ENCODE data around the gene RIBC1.
"Not testable (repeated sequence)": the region's sequence is repeated elsewhere in the genome, so short reads cannot be mapped to it uniquely, and the experiment has no call there.

The RIBC1 gene

GRCh38 chrX:53395605-53396298, 26.9 kb upstream of the RIBC1 start:
- Histone ChIP-seq H3K4me1 (no peaks in the 10 kb centered on the region), H3K27me3 (peaks cover 81% of the 10 kb centered on the region), H3K36me3 (peaks cover 84% of the 10 kb centered on the region), H3K4me3 (no peak overlapping the region), H4K20me1 (peaks cover 24% of the 10 kb centered on the region; the same call in 1 of the 2 replicates), H3K27ac (no peak overlapping the region), H3K9me3 (no peaks in the 10 kb centered on the region), H3K4me2 (no peak overlapping the region), H3K9ac (no peak overlapping the region)
- TF ChIP-seq Cebpa-rat (IDR thresholded peaks at IDR 0.05) = no peak

- H3K9ac ChIP-seq = no peak overlapping the region
- H3K4me3 ChIP-seq = no peak overlapping the region
- H3K27ac ChIP-seq = no peak overlapping the region
- peaks cover 85% of the 10 kb centered on the region for H3K36me3 ChIP-seq
- H3K27me3 ChIP-seq = peaks cover 83% of the 10 kb centered on the region
- H3K4me2 ChIP-seq = no peak overlapping the region
- TF ChIP-seq Cebpa-rat (IDR thresholded peaks at IDR 0.05) = no peak
- no peaks in the 10 kb centered on the region for H3K9me3 ChIP-seq
- no peaks in the 10 kb centered on the region for H3K4me1 ChIP-seq
- peaks cover 19% of the 10 kb centered on the region; the same call in 1 of the 2 replicates for H4K20me1 ChIP-seq
These were observed 24.5 kb upstream of the RIBC1 start for GRCh38 chrX:53398216-53398615.

- H3K4me1 ChIP-seq = no peaks in the 10 kb centered on the region
- no peak overlapping the region for H3K4me3 ChIP-seq
- H3K9me3 ChIP-seq = no peaks in the 10 kb centered on the region
- H3K36me3 ChIP-seq = peaks cover 94% of the 10 kb centered on the region
- TF ChIP-seq Cebpa-rat (IDR thresholded peaks at IDR 0.05) = no peak
- no peak overlapping the region for H3K27ac ChIP-seq
- peaks cover 26% of the 10 kb centered on the region; the same call in 1 of the 2 replicates for H4K20me1 ChIP-seq
- H3K4me2 ChIP-seq = no peak overlapping the region
- H3K27me3 ChIP-seq = peaks cover 94% of the 10 kb centered on the region
- no peak overlapping the region for H3K9ac ChIP-seq
These were observed 19.1 kb upstream of the RIBC1 start for GRCh38 chrX:53403535-53403934.

GRCh38 chrX:53412446-53412845, 10.2 kb upstream of the RIBC1 start:
- Histone ChIP-seq H3K4me2 (no peak overlapping the region), H4K20me1 (peaks cover 75% of the 10 kb centered on the region), H3K4me1 (no peaks in the 10 kb centered on the region), H3K9ac (no peak overlapping the region), H3K27ac (no peak overlapping the region), H3K36me3 (peaks cover 76% of the 10 kb centered on the region), H3K4me3 (no peak overlapping the region), H3K27me3 (peaks cover 87% of the 10 kb centered on the region), H3K9me3 (no peaks in the 10 kb centered on the region)
- TF ChIP-seq Cebpa-rat (IDR thresholded peaks at IDR 0.05) = no peak

GRCh38 chrX:53420351-53420750, 2.3 kb upstream of the RIBC1 start:
- Histone ChIP-seq H3K4me2 (peak overlapping the region; percentile 82), H4K20me1 (peaks cover 66% of the 10 kb centered on the region), H3K4me1 (peaks cover 17% of the 10 kb centered on the region), H3K27me3 (peaks cover 40% of the 10 kb centered on the region)
- not testable (repeated sequence) for H3K27ac ChIP-seq, H3K36me3 ChIP-seq, H3K9me3 ChIP-seq, H3K4me3 ChIP-seq, H3K9ac ChIP-seq

- H3K27me3 ChIP-seq = peaks cover 45% of the 10 kb centered on the region
- H3K9ac ChIP-seq = peak overlapping the region; percentile 94
- TF ChIP-seq Cebpa-rat (IDR thresholded peaks at IDR 0.05) = no peak
- H3K4me2 ChIP-seq = peak overlapping the region; percentile 82
- H3K4me3 ChIP-seq = peak overlapping the region; percentile 74
- peak overlapping the region; percentile 96; the same call in 1 of the 2 replicates for H3K27ac ChIP-seq
- H3K9me3 ChIP-seq = no peaks in the 10 kb centered on the region
- peaks cover 61% of the 10 kb centered on the region for H4K20me1 ChIP-seq
- peaks cover 17% of the 10 kb centered on the region for H3K4me1 ChIP-seq
- H3K36me3 ChIP-seq = peaks cover 9% of the 10 kb centered on the region; the same call in 1 of the 2 replicates
These were observed 1.5 kb upstream of the RIBC1 start for GRCh38 chrX:53421125-53421524.

GRCh38 chrX:53421772-53422085, 944 bp upstream of the RIBC1 start:
- H3K4me2 ChIP-seq = peak overlapping the region; percentile 82
- H4K20me1 ChIP-seq = peaks cover 59% of the 10 kb centered on the region

GRCh38 chrX:53422086-53422860, 400 bp upstream of the RIBC1 start, which contains the start of gene SMC1A:
Gene SMC1A, minus strand, starts transcription at chrX:53422654. Its CDS starts 54 bp downstream, at chrX:53422600.
- Histone ChIP-seq H3K9ac (peak within 1 kb of the TSS; percentile 94), H3K9me3 (no peaks in the 10 kb centered on the region), H3K4me1 (peaks cover 17% of the 10 kb centered on the region), H3K27me3 (peaks cover 48% of the 10 kb centered on the region), H4K20me1 (peaks cover 54% of the 10 kb centered on the region), H3K4me2 (peak within 1 kb of the TSS; percentile 84), H3K36me3 (0 out of 2 replicates have a peak, but pooled peaks cover 4% of the 10 kb centered on the region), H3K27ac (peak within 1 kb of the TSS; percentile 96), H3K4me3 (peak within 1 kb of the TSS; percentile 74)
- TF ChIP-seq Cebpa-rat (IDR thresholded peaks at IDR 0.05) = no peak

More at GRCh38 chrX:53421772-53422085, 944 bp upstream of the RIBC1 start:
- peaks cover 47% of the 10 kb centered on the region for H3K27me3 ChIP-seq
- peak overlapping the region; percentile 74 for H3K4me3 ChIP-seq
- peaks cover 9% of the 10 kb centered on the region; the same call in 1 of the 2 replicates for H3K36me3 ChIP-seq
- TF ChIP-seq Cebpa-rat (IDR thresholded peaks at IDR 0.05) = no peak
- H3K9me3 ChIP-seq = no peaks in the 10 kb centered on the region
- H3K4me1 ChIP-seq = peaks cover 17% of the 10 kb centered on the region
- H3K9ac ChIP-seq = peak overlapping the region; percentile 94
- H3K27ac ChIP-seq = peak overlapping the region; percentile 96

- Histone ChIP-seq H4K20me1 (0 out of 2 replicates have a peak, but pooled peaks cover 6% of the 10 kb centered on the region), H3K27me3 (peaks cover 87% of the 10 kb centered on the region), H3K4me1 (peaks cover 11% of the 10 kb centered on the region), H3K36me3 (peaks cover 31% of the 10 kb centered on the region), H3K9ac (no peak overlapping the region), H3K27ac (no peak overlapping the region), H3K4me2 (no peak overlapping the region), H3K9me3 (no peaks in the 10 kb centered on the region), H3K4me3 (no peak overlapping the region)
- no peak for TF ChIP-seq Cebpa-rat (IDR thresholded peaks at IDR 0.05)
These were observed 7.1 kb downstream of the RIBC1 start for GRCh38 chrX:53429755-53430154.

- Histone ChIP-seq H3K27me3 (peaks cover 83% of the 10 kb centered on the region), H3K9me3 (no peaks in the 10 kb centered on the region), H3K4me2 (no peak overlapping the region), H3K9ac (no peak overlapping the region), H3K36me3 (peaks cover 31% of the 10 kb centered on the region), H4K20me1 (0 out of 2 replicates have a peak, but pooled peaks cover 6% of the 10 kb centered on the region), H3K27ac (no peak overlapping the region), H3K4me1 (peaks cover 12% of the 10 kb centered on the region), H3K4me3 (no peak overlapping the region)
- no peak for TF ChIP-seq Cebpa-rat (IDR thresholded peaks at IDR 0.05)
These were observed 7.6 kb downstream of the RIBC1 start for GRCh38 chrX:53430231-53430630.

All from BLaER1 (cell line).